ENCODE results near the gene ST8SIA2. TPM values are rescaled to one million over a fixed set of nuclear protein-coding genes. Genes with fewer than 3 reads are reported as not detected.

The ST8SIA2 gene
- total and polyA plus RNA-seq, 8 donors, result 1.1 TPM; not detected in 7

DNA sequence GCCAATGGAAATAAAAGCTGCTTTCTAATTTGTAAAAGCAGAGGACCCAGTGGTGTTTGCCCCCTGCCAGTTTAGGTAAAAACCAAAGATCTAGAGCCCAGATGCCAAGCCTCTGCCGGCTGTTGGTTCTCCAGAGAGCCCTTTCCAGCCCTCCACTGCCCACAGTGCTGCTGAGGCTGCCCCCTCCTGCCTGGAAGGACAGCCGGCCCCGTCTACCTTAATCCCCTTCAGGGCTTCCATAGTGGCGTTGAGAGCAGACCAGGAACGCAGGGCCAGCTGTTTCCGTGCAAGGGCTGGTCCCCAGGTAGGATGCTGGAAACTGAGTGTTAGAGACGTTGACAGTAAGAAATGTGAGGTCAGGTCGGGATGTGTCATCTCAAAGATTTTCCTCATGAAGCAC lies 6.9 kb downstream of the ST8SIA2 start:
- WGBS, 5 donors, result 77 to 81% (median 78%) methylated on average over 8 of the region's 8 CpGs
- intact Hi-C loops (cut with DNase I; ENCODE audit: low total_unique reads), result no loop called here
- no peak for TF ChIP-seq POLR2A (IDR thresholded peaks at IDR 0.05)
- TF ChIP-seq POLR2AphosphoS5 (IDR thresholded peaks at IDR 0.05), result no peak
- TF ChIP-seq, protein P1, sequence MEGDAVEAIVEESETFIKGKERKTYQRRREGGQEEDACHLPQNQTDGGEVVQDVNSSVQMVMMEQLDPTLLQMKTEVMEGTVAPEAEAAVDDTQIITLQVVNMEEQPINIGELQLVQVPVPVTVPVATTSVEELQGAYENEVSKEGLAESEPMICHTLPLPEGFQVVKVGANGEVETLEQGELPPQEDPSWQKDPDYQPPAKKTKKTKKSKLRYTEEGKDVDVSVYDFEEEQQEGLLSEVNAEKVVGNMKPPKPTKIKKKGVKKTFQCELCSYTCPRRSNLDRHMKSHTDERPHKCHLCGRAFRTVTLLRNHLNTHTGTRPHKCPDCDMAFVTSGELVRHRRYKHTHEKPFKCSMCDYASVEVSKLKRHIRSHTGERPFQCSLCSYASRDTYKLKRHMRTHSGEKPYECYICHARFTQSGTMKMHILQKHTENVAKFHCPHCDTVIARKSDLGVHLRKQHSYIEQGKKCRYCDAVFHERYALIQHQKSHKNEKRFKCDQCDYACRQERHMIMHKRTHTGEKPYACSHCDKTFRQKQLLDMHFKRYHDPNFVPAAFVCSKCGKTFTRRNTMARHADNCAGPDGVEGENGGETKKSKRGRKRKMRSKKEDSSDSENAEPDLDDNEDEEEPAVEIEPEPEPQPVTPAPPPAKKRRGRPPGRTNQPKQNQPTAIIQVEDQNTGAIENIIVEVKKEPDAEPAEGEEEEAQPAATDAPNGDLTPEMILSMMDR (IDR thresholded peaks at IDR 0.05), result no peak
- TF ChIP-seq EP300 (IDR thresholded peaks at IDR 0.05), result no peak
- H3K9me3 ChIP-seq, result no peaks in the 10 kb centered on the region
- H3K36me3 ChIP-seq, result no peaks in the 10 kb centered on the region
- H3K27ac ChIP-seq, result no peak overlapping the region
- no peak overlapping the region for H3K4me3 ChIP-seq
- no peak for DNase-seq
- peaks cover 0 to 49% (median 6%) of the 10 kb centered on the region in 3 donors for H3K27me3 ChIP-seq
- H3K4me1 ChIP-seq, result no peaks in the 10 kb centered on the region

DNA sequence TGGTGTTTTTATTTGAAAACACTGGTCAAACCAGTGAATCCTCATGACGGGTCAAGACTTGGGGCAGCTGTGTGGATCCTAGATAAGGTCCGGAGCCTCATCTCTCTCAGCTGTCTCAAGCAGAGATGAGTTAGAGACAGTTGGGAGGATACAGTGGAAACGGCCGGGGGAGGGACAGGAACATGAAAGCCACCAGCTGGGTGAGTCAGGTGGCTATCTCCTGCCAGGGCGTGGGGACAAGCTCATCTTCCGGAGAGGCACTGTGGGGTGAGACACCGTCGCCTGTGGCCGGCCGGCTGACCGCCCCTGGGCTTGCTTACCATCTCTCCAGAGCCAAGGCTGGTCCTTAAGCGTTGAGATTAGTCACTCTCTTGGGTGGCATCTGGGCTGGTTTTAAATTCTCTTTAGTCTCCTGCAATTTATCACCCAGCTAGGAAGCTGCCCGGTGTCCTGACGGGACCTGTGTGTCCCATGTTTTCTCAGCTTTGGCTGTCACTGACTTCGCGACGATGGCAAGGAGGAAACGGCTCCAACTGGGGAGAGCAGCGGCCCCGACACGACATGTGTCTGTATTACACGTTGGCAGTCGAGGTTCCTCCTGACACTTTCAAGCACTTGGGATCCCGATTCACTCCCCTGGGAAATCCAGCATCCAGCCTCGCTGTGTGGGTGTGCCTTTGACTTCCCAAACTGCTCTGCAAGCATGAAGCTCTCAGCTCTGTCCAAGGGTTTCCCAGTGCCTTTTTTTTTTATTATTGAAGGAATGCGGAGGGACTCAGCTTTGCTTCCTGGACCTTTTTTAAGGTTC lies 7.5 kb downstream of the ST8SIA2 start:
- H3K4me3 ChIP-seq, result no peak overlapping the region
- H3K27me3 ChIP-seq, result peaks cover 0 to 43% (median 0%) of the 10 kb centered on the region in 3 donors
- H3K27ac ChIP-seq, result no peak overlapping the region
- intact Hi-C loops (cut with DNase I; ENCODE audit: low total_unique reads), result no loop called here
- TF ChIP-seq POLR2AphosphoS5 (IDR thresholded peaks at IDR 0.05) (no peak), EP300 (IDR thresholded peaks at IDR 0.05) (no peak), POLR2A (IDR thresholded peaks at IDR 0.05) (no peak)
- TF ChIP-seq, protein P1 (IDR thresholded peaks at IDR 0.05), result no peak
- H3K9me3 ChIP-seq, result no peaks in the 10 kb centered on the region
- whole genome bisulfite sequencing, 5 donors, result 70 to 81% (median 79%) methylated on average over 25 to 26 of the region's 26 CpGs
- no peaks in the 10 kb centered on the region for H3K36me3 ChIP-seq
- no peaks in the 10 kb centered on the region for H3K4me1 ChIP-seq
- no peak for DNase-seq

DNA sequence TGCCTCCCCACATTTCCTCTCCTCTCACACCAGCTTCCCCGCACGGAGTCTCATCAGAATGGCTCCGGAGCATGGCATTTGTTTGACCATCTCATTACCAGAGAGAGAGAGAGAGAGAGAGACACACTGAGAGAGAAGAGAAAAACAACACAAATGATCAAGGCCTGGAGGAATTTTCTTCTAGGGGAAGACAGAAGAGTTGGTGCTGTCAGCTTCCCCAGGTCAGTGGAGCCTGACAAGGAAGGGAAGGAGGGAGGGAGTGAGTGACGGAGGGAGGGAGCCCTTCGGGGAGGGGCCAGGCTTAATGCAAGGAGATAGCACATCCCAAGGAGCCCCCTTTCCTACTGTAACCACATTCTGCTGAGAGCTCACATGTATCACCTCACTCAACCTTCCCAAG lies 9.1 kb downstream of the ST8SIA2 start:
- H3K4me3 ChIP-seq, result no peak overlapping the region
- no peak for DNase-seq
- intact Hi-C loops (cut with DNase I; ENCODE audit: low total_unique reads), result no loop called here
- WGBS, 5 donors, result 76 to 93% (median 86%) methylated on average over 5 of the region's 5 CpGs
- H3K27ac ChIP-seq, result no peak overlapping the region
- H3K9me3 ChIP-seq, result no peaks in the 10 kb centered on the region
- peaks cover 0 to 31% (median 0%) of the 10 kb centered on the region in 3 donors for H3K27me3 ChIP-seq
- no peaks in the 10 kb centered on the region for H3K36me3 ChIP-seq
- no peak for TF ChIP-seq POLR2A (IDR thresholded peaks at IDR 0.05)
- TF ChIP-seq POLR2AphosphoS5 (IDR thresholded peaks at IDR 0.05), result no peak
- no peak for TF ChIP-seq EP300 (IDR thresholded peaks at IDR 0.05)
- TF ChIP-seq, protein P1 (IDR thresholded peaks at IDR 0.05), result no peak
- H3K4me1 ChIP-seq, result no peaks in the 10 kb centered on the region

DNA sequence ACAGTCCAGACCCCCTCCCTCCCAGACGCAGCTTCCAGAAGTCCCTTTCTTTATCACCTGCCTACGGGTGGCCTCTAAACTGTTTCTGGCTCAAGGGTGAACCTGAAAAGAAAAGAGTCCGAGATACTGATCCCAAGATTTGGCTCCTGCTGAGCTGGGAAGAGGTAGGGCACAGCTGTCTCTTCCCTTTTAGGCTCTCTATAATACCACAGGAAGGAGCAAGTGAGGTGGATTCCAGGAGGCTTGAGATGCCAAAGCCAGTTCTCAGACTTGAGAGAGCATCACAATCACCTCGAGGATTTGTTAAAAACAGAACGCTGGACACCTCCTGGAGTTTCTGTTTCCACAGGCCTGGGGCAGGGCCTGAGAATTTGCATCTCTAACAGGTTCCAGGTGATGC lies 12.3 kb downstream of the ST8SIA2 start:
- no peak for DNase-seq
- H3K4me3 ChIP-seq, result no peak overlapping the region
- TF ChIP-seq EP300 (IDR thresholded peaks at IDR 0.05), result no peak
- TF ChIP-seq, protein P1 (IDR thresholded peaks at IDR 0.05), result no peak
- TF ChIP-seq POLR2A (IDR thresholded peaks at IDR 0.05), result no peak
- TF ChIP-seq POLR2AphosphoS5 (IDR thresholded peaks at IDR 0.05), result no peak
- 68 to 85% (median 75%) methylated on average over 5 of the region's 5 CpGs for WGBS, 5 donors
- H3K36me3 ChIP-seq, result no peaks in the 10 kb centered on the region
- H3K4me1 ChIP-seq, result no peaks in the 10 kb centered on the region
- intact Hi-C loops (cut with DNase I; ENCODE audit: low total_unique reads), result no loop called here
- H3K27me3 ChIP-seq, result peaks cover 0 to 23% (median 0%) of the 10 kb centered on the region in 3 donors
- no peaks in the 10 kb centered on the region for H3K9me3 ChIP-seq
- no peak overlapping the region for H3K27ac ChIP-seq
